Endothelial cell (in vitro differentiated cells): ENCODE data around the gene LITAFD. TPM values are rescaled to one million over a fixed set of nuclear protein-coding genes. Genes with fewer than 3 reads are reported as not detected.

Experiments used
- DNase-seq: peaks from one replicate; pipeline ENCODE4 v3.0.0; 2021; ENCODE audit warnings: low spot score
- H3K27ac Mint-ChIP-seq: one replicate; pipeline ENCODE4 v1.8.0; 2021; ENCODE audit warnings: mixed read lengths, inconsistent platforms; ENCODE audit not compliant: unreplicated experiment
- H3K27me3 Mint-ChIP-seq: one replicate; pipeline ENCODE4 v1.8.0; 2021; ENCODE audit warnings: mild to moderate bottlenecking, moderate library complexity, mixed read lengths, inconsistent platforms; ENCODE audit not compliant: unreplicated experiment
- H3K36me3 Mint-ChIP-seq: one replicate; pipeline ENCODE4 v1.8.0; 2021; ENCODE audit warnings: mild to moderate bottlenecking, low read depth, mixed read lengths, inconsistent platforms; ENCODE audit not compliant: unreplicated experiment
- H3K4me1 Mint-ChIP-seq: one replicate; pipeline ENCODE4 v1.8.0; 2021; ENCODE audit warnings: mild to moderate bottlenecking, mixed read lengths, inconsistent platforms; ENCODE audit not compliant: unreplicated experiment
- H3K4me3 Mint-ChIP-seq: one replicate; pipeline ENCODE4 v1.8.0; 2021; ENCODE audit warnings: mild to moderate bottlenecking, mixed read lengths, inconsistent platforms; ENCODE audit not compliant: unreplicated experiment
- H3K9me3 Mint-ChIP-seq: one replicate; pipeline ENCODE4 v1.8.0; 2021; ENCODE audit warnings: mixed read lengths, inconsistent platforms; ENCODE audit not compliant: unreplicated experiment
- CTCF ChIP-seq: fragments of 200-600 bp; sonication (generic); IDR thresholded peaks from one replicate; pipeline ENCODE4 v1.5.0; 2021; ENCODE audit warnings: antibody characterized with exemption; ENCODE audit not compliant: unreplicated experiment
- total RNA-seq: library from RNA; stranded (reverse); fragmentation: NEBNext Ultra II Directional; extraction: Animal tissue kit (Norgen Biotek cat#: 25700); gene quantifications from one replicate; pipeline ENCODE4 v1.2.1, GENCODE V29; 2021; ENCODE audit not compliant: unreplicated experiment

The LITAFD gene
- total RNA-seq, 1 donor from 2014 or later = not detected

DNA sequence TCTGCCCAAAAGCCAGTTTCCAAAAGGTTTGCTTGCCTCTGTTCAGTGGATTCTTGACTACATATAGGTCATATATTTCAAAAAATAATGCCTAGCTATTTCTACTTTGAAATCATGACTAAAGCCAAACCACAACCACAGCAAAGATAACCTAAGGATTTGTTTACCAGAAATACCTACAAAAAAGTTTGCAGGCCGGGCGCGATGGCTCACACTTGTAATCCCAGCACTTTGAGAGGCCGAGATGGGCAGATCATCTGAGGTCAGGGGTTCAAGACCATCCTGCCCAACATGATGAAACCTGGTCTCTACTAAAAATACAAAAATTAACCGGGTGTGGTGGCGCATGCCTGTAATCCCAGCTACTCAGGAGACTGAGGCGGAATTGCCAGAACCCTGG, 28.5 kb upstream of the LITAFD start:
- no peak overlapping the region for H3K4me3 Mint-ChIP-seq

DNA sequence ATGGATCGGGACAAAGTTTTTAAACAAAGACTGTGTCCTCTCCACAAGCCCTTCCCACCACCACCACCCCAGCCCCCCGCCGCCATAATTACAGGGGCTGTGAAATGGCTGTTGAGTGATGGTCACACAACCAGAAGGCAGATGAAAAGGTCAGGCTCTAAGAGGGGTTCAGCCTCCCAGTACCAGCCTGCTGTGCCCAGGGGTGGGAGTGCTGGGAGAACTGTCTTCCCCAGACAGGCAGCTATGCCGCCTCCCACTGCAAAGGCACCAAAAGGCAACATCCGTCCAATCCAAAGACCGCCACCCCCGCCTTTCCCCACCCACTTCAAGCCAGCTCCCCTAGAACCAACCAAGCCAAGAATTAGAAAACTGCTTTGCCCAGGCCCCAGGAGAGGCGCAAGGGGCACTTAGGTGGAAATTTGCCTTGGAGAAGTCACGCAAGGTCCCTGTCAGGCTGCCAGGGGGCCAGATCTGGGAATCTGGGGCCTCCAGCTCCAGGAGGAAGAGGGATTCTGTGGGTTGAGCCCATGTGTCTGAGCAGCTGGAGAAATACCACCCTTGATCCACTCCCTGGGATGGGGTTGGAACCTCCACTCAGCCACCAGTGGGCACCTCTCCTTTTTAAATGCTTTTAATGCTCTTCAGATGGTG, 27.7 kb upstream of the LITAFD start:
- TF ChIP-seq CTCF = no peak
- Mint-ChIP-seq H3K27ac (no peak overlapping the region), H3K4me3 (no peak overlapping the region), H3K27me3 (peaks cover 14% of the 10 kb centered on the region), H3K9me3 (no peaks in the 10 kb centered on the region), H3K4me1 (peaks cover 45% of the 10 kb centered on the region), H3K36me3 (peaks cover 46% of the 10 kb centered on the region)
- DNase-seq = no peak

More for the DNA sequence above, 28.5 kb upstream of the LITAFD start:
- peaks cover 15% of the 10 kb centered on the region for H3K27me3 Mint-ChIP-seq
- peaks cover 42% of the 10 kb centered on the region for H3K36me3 Mint-ChIP-seq
- H3K4me1 Mint-ChIP-seq = peaks cover 48% of the 10 kb centered on the region
- no peak for TF ChIP-seq CTCF
- no peak overlapping the region for H3K27ac Mint-ChIP-seq
- no peaks in the 10 kb centered on the region for H3K9me3 Mint-ChIP-seq
- DNase-seq = no peak

GRCh38 chr16:8855051-8855786, 26.9 kb upstream of the LITAFD start:
- no peak for DNase-seq
- H3K27ac Mint-ChIP-seq = peak overlapping the region; percentile 64
- TF ChIP-seq CTCF = no peak
- H3K36me3 Mint-ChIP-seq = peaks cover 41% of the 10 kb centered on the region
- H3K9me3 Mint-ChIP-seq = no peaks in the 10 kb centered on the region
- H3K4me3 Mint-ChIP-seq = no peak overlapping the region
- H3K4me1 Mint-ChIP-seq = peaks cover 45% of the 10 kb centered on the region
- H3K27me3 Mint-ChIP-seq = peaks cover 14% of the 10 kb centered on the region

GRCh38 chr16:8855972-8856371, 26.2 kb upstream of the LITAFD start:
- Mint-ChIP-seq H3K9me3 (no peaks in the 10 kb centered on the region), H3K36me3 (peaks cover 36% of the 10 kb centered on the region), H3K27ac (no peak overlapping the region), H3K27me3 (peaks cover 13% of the 10 kb centered on the region), H3K4me3 (no peak overlapping the region), H3K4me1 (peaks cover 40% of the 10 kb centered on the region)
- DNase-seq = no peak
- TF ChIP-seq CTCF = no peak
